HT1080 (cell line): ENCODE data around the gene PLEKHA4. TPM values are rescaled to one million over a fixed set of nuclear protein-coding genes. Genes with fewer than 3 reads are reported as not detected.
A peak's percentile ranks its signal among the peaks of the same experiment; 100 is the strongest.

Source experiments
- DNase-seq: peaks from one replicate; pipeline ENCODE4 v3.0.0-alpha.2; 2015; ENCODE audit warnings: low read depth
- total RNA-seq: library from RNA; depleted of rRNA; stranded (reverse); fragments of >200 nt; shearing (Covaris generic); gene quantifications from 2 replicates; pipeline ENCODE4 v1.2.3, GENCODE V29; 2014

PLEKHA4 gene
- total RNA-seq, 1 experiment from 2014 or later, result 0.31 TPM

DNA sequence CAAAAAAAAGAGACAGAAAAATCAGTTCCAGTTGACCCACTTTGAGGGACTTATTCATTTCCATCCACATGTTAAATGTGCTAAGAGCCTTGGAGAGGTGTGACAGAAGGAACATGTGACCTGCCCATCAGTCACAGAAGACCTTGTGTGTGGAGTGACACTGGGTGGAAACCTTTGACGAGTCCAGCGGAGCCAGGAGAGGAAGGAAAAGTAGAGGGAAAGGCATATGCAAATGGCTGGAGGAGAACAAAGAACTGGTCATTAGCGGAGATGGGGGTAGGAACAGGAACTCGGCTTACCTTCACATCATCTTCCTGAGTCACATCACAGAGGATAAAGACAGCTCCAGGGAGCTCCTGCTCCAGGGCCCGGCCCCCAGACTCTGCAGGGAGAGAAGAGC lies 34.4 kb downstream of the PLEKHA4 start:
- DNase-seq, result peak; percentile 48

DNA sequence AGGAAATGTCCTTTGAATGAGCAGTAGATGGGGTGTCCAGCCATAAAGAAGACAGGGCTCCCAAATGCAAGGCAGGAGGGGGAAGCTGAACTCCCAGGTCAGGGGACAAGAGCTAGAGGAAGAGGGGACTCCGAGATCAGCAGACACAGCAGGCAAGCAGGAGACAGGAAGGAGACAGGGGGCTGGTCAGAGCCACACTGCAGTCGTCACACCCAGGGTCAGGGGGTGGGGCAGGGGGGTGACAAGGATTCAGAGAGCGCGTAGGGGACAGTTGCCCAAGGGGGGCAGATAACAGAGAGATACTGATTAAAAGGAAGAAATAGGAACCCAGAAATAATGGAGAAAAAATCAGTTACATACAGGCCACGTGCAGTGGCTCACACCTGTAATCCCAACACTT lies 35.4 kb downstream of the PLEKHA4 start:
- DNase-seq, result no peak

DNA sequence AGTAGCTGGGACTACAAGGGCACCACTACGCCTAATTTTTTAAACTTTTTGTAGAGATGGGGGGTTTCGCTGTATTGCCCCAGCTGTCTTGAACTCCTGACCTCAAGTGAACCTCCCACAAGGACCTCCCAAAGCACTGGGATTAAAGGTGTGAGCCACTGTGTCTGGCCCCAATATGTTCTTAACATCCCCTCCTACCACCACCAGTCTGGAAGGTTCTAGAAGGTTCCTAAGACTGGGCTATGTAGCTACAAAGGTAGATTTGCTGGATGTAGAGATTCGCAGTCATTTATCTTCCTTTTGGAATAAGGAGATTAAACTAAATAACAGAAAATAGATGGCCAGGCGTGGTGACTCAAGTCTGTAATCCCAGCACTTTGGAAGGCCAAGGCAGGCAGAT lies 37.5 kb downstream of the PLEKHA4 start:
- no peak for DNase-seq

DNA sequence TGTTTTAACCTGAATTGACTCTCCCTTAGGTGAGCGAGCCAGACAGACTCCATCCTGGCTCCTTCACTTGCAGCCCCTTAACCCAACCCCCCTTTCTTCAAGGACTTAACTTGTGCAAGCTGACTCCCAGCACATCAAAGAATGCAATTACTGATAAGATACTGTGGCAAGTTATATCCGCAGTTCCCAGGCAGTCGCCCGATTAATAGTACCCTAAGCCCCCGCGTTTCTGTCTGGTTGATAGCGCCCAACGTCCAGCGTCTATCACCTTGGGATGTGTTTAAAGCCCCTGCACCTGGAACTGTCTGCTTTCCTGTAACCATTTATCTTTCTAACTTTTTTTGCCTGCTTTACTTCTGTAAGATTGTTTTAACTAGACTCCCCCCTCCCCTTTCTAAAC lies 38.3 kb downstream of the PLEKHA4 start:
- no peak for DNase-seq

DNA sequence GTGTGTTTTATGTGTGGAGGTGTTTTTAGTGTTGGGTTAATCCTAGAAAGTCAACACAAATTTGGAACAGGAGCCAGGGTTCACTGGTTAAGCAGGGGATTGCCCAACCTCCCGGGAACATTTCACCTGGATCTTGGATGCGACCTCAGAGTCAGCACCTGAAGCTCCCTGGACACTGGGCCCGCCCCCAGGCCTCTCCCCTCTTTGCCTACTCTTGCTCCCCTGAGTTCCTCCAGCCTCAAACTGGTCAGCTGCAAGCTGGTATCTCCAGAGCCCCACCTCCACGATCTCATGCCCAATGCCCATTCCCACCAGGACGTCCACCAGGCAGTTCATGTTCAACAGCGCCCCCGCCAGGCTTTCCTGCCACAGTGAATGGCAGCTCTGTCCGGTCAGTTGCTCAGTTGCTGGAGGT lies 41.8 kb downstream of the PLEKHA4 start:
- no peak for DNase-seq

DNA sequence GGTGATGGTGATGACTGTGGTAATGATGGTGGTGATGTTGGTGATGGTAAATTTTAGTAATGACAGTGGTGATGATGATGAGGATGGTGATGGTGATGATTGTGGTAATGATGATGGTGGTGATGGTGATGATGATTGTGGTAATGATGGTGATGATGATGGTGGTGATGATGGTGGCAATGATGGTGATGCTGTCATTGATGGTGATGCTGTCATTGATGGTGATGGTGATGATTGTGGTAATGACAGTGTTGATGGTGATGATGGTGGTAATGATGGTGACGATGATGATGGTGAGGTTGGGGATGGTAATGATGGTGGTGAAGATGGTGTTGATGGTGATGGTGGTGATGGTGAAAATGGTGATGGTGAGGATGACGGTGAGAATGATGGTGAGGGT lies 45.9 kb downstream of the PLEKHA4 start:
- no peak for DNase-seq

DNA sequence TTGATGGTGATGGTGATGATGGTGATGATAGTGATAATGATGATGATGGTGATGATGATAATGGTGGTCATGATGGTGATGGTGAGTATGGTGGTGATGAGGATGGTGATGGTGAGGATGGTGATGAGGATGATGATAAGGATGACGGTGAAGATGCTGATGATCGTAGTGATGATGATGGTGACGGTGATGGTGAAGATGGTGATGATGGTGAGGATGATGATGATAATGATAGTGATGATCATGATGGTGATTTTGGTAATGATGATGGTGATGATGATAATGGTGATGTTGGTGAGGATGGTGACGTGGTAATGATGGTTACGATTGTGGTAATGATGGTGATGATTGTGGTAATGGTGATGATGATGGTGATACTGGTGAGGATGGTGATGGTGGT lies 46.8 kb downstream of the PLEKHA4 start:
- DNase-seq, result no peak

DNA sequence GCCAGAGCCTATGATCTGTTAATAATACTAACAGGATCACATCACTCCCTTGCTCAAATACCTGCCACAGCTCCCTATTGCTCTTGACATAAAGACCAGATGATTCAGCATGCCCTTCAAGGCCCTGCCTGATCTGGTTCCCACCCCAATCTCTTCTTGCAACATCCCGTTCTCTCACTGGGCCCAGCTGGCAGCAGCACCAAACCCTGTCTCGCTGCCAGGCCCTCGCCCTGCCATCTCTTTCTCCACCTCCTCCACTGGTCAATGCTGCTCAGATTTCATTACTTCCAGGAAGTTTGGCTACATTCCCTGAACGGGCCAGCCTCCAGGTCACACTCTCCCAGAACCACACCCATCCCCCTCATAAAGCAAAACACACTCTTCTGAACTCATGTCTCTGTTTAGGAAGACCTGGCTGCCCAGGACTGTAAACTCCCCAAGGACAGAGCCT lies 49.0 kb downstream of the PLEKHA4 start:
- DNase-seq, result peak; percentile 81

DNA sequence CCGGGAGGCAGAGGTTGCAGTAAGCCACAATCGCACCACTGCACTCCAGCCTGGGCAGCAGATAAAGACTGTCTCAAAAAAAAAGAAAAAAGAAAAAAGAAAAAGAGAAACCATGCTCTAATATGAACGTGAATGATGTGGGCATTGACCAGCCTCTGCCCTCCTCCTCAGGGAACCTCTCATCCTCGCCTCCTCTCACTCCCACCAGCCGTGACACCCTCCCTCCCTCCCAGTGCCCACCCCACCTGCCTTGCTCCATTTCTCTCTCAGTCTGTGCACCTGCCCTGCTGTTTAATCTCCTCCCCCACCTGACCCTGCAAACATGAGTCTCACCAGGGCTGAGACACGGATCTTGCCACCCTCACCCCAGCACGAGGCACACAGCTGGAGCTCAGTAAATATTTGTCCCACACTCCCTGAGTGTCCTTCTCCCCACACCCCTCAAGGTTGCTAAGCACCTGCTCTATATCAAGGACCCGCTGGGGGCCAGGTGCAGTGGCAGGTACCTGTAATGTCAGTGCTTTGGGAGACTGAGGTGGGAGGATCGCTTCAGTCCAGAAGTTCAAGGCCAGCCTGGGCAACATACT lies 50.1 kb downstream of the PLEKHA4 start:
- no peak for DNase-seq

DNA sequence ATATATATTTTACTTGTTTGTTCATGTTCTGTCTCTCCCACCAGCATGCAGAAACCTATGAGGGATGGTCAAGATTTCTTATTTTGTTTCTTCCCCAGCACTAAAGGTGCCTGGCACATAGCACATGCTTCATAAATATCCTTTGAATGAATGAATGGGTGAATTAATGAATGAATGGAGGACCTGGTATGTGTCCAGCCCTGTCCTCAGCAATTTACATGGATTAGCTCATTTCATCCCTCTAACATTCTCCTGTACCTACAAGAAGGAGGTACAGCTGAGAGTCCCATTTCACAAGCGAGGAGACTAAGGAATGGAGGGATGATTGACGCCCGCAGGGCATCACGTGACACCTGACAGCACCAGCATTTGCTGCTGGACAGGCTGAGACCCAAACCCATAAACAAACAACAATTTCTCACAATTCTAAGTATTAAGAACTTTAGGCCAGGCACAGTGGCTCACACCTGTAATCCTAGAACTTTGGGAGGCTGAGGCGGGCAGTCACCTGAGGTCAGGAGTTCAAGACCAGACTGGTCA lies 50.8 kb downstream of the PLEKHA4 start:
- no peak for DNase-seq

DNA sequence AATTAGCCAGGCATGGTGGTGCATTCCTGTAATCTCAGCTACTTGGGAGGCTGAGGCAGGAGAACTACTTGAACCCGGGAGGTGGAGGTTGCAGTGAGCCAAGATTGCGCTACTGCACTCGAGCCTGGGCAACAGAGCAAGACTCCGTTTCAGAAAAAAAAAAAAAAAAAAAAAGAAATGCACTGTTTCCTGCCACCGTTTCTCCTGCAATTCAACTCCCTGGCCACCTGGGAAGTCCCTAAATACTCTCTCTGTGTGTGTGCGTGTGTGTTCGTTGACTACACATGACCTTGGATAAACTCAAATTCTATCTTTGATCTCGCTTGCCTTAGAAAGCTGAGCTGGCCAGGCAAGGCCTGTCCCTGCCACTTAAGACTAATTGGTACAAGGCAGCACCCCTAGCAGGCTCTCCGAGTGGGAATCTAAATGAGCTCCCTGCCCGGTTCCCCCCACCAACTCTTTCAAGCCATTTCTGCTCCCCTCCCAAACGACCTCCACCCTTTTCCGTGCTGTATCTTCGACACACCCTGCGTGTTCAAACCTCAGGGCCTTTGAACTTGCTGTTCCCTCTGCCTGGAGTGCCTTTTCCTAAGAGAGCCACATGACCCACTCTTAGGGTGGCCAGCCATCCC lies 52.4 kb downstream of the PLEKHA4 start:
- DNase-seq, result peak; percentile 40

DNA sequence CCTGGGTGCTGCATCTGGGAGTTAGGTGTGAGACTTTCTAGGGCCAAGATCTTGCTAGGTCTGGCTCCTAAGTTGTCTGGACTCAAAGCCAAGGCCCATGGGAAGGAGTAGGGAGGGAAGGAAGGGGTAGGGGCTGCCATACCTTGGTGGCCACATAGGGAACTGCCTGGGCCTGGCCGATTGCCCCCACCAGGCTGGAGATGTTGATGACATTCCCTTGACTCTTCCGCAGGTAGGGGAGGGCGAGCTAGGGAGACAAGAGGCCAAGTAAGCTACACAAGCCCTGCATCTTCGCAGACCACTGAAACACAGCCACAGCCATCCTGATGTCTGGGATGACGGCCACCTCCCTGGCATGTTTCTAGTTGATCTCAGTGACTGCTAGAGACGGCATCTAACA lies 53.5 kb downstream of the PLEKHA4 start:
- no peak for DNase-seq

DNA sequence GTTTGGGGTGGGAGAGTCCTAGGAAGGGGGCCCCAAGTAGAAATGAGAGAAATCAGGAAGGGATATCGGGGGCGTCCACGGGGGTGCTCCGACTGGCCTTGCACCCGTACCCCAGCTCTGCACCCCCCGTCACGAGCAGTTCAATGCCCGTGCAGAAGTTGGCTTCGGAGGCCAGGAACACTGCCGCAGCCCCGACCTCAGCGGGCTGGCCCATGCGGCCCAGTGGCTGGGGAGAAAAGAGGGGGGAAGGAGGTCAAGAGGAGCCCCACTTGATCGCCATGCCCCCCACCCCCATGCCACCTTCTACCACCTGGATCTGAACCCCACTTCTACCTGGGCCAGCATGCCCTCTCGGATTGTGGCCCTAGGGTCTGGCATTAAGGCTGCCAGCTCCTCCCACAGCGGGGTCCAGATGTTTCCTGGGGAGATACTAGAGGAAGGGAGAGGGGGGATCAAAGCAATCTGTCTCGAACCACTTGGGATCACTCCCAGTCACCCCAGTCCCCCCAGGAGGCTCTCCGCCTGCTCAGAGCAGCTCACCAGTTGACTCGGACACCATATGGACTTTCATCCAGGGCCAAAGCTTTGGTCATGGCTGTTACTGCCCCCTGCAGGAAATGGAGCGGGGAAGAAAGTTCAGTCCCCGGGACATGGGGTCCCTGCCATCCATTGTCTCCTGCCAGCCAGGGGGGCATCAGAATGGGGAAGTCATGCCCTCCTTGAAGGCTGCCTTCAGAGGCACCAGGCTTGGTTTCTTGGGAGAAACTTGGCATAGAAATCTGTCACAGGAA lies 55.1 kb downstream of the PLEKHA4 start:
- no peak for DNase-seq

DNA sequence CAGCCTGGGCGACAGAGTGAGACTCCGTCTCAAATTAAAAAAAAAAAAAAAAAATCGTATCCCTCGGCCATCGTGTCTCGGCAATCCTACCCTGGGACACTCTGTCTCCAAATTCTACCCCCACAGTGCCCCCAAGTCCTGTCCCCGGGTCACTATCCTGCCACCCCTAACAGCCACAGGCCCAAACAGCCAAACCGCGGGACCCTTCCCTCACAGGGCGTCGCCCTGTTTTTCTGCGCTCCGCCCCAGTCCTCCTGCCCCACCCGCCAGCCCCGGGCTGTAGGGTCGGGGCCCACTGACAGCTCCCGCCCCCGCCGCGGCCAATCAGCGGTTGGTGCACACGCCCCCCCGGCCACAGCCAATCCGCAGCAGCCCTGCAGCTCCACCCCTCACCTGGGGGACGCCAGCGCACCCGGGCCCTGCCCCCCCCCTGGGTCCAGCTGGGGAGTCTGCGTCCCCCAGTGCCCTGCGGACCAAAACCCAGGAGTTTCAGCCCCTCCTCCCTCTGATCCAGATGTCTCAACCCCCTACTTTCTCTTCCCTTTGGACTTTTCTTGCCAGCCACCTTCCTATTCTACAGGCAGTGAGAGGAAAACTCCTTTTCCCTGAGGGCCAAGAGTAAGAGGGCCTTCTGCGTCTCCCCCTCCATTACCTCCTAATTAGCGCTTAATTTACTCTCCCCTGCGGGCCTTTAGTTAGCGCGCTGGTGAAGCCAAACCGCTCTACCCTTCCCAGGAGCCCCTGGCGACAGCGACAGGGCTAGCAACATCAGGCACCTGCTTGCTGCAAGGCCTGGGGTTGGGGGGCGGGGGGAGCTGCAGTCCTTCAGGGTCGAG lies 56.1 kb downstream of the PLEKHA4 start:
- DNase-seq, result no peak

DNA sequence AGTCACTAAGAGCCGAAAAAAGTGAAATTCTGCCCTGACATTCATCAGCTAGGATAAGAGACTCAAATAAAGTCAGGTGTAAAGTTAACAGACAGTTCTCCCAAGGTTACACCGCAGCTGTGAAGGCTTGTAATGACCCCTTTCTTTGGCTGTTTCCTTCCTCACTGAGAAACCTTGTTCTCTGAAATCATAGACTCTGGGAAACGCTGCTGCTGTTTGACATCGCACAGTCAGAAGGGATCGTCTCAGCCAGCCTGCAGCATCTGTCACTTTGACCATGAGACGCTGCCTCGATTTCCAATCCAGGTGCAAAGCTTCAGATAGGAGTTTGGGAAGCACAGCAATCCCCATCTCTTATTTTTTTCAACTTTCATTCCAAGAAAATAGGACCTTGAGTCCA lies 58.3 kb downstream of the PLEKHA4 start:
- DNase-seq, result no peak

DNA sequence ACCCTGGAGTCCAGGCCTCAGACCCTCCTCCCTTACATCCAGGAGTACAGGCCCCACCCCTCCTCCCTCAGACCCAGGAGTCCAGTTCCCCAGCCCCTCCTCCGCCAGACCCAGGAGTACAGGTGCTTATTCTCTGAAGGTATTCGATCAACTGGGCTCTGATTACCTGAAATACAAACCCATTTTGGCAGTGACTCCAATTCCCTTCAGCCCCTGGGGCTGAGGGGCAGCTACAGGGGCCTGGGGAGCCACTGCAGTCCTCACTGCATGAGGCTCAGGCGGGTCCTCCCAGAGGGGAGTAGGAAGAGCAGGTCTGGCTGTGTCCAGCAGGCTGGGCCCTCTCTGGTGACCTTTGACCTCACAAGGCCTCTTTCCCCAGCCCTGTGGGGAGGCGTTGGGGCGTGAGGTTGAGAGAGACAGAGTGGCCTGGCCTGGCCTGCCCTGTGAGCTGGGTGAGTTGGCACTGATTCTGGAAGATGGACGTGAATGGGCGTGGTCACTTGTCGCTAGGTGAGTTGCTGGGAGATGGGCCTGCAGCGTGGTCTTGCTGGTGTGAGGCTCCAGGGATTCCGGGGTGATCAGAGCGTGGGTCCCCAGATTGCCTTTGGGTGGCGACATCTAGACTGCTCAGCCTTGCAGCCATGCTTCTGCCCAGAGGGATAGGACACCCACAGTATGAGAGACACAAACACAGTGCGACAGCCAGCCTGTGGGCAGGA lies 60.7 kb downstream of the PLEKHA4 start:
- DNase-seq, result no peak

DNA sequence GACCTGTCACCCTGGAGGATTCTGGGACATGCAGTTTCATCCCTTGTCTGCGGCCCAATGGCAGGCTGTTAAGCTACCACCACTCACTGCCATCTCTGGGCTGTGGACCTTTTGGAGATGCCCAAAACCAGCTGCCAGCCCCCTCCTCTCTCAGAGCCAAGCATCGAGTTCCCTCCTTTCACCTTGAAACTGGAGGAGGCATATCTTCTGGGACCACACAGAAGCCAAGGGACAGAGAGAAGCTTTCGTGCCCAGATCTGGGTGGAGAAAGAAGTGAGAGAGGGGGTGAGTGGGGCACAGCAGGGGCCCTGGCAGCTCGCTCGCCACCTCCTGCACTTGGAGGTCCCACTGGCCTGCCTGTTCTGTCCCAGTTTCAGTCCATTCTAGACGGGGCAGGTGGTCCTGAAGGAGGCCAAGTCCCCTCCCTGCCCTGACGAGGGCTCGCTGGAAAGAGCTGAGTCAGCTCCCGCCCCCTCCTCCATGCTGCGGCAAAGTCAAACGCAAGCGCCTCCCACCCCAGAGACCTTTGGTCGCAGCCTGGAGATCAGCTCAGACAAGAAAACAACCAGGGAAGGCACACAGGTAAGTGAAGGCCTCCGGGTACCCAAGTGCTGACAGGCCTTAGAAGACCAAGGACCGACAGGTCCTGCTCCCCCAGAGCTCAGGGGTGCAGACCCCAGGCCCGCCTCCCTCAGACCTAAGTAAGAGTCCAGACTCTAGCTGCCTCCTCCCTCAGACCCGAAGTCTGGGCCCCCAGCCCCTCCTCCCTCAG lies 61.4 kb downstream of the PLEKHA4 start:
- DNase-seq, result no peak

DNA sequence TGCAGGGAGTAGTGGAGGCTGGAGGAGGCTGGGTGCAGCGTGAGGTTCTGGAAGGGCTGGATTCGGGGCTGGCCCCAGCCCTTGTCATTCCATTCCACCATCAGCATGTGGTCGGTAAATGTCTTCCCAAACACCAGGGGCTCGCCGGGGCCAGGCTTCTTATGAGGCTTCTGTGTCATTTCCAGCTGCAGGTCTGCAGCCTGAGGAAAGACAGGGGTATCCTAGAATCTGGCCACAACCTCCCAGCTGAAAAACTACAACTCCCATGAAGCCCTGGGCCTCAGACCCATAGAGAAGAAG lies 61.9 kb downstream of the PLEKHA4 start:
- peak; percentile 44 for DNase-seq

DNA sequence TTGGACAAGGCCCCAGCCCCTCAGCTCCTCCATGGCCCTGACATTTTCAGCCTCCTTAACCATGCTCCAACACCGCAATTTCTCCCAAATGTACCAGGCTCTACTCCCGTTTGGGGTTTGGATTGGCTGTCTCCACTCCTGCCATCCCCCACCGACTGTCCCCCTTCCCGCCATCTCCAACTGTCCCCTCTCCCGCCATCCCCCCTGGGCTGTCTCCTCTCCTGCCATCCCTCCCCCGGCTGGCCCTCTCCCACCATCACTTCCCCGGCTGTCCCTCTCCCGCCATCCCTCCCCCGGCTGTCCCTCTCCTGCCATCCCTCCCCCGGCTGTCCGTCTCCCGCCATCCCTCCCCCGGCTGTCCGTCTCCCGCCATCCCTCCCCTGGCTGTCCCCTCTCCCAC lies 63.0 kb downstream of the PLEKHA4 start:
- DNase-seq, result no peak

DNA sequence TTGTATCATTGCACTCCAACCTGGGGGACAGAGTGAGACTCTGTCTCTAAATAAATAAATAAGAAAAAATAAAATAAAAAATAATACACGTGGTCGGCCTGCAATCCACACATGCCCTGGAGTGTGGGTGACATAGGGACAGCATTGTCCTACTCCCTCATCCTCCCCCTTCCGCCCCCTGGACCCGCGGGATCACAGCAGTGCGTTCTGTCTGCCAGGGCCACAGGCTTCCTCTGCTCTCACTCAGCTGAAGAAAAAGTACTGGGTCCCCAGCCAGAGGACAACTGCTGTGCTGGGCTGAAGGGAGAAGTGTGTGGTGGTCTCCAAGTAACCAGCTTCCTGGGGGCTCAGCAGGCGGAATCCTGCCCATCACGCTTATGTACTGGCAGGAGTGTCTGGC lies 63.9 kb downstream of the PLEKHA4 start:
- no peak for DNase-seq
